ELR (cell line): ENCODE results near the gene PLPPR3.

Experiments used
- DNase-seq: peaks from one replicate; pipeline ENCODE4 v3.0.0-alpha.2; 2015; ENCODE audit warnings: low read depth

Gene PLPPR3, protein sequence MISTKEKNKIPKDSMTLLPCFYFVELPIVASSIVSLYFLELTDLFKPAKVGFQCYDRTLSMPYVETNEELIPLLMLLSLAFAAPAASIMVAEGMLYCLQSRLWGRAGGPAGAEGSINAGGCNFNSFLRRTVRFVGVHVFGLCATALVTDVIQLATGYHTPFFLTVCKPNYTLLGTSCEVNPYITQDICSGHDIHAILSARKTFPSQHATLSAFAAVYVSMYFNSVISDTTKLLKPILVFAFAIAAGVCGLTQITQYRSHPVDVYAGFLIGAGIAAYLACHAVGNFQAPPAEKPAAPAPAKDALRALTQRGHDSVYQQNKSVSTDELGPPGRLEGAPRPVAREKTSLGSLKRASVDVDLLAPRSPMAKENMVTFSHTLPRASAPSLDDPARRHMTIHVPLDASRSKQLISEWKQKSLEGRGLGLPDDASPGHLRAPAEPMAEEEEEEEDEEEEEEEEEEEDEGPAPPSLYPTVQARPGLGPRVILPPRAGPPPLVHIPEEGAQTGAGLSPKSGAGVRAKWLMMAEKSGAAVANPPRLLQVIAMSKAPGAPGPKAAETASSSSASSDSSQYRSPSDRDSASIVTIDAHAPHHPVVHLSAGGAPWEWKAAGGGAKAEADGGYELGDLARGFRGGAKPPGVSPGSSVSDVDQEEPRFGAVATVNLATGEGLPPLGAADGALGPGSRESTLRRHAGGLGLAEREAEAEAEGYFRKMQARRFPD

GRCh38 chr19:821825-822503 is at the start of gene PLPPR3:
Gene PLPPR3 (minus strand): TSS chr19:821955. CDS start chr19:821559, 396 bp downstream.
- DNase-seq = no peak

DNA sequence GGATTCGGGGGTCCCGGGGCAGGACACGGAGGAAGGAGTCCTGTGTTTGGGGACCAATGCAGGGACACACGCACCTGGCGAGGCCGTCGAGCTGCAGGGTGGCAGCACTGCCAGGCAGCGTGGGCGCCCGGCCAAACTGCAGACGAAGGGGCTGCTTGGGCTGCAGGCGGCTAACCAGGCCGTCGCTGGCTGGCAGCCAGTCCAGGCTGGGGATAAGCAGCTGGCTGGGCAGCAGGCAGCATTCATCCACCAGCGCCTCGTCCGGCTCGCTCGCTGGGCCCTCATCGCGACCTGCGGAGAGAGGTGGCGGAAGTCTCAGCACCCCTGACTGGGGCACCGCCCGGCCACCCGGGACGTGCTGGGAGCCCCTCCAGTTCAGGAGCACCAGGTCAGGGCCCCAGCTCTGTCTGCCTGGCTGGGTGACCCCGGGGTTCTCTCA is 49.2 kb upstream of the PLPPR3 start:
- no peak for DNase-seq

GRCh38 chr19:870314-870713 is 48.6 kb upstream of the PLPPR3 start:
- DNase-seq = no peak

DNA sequence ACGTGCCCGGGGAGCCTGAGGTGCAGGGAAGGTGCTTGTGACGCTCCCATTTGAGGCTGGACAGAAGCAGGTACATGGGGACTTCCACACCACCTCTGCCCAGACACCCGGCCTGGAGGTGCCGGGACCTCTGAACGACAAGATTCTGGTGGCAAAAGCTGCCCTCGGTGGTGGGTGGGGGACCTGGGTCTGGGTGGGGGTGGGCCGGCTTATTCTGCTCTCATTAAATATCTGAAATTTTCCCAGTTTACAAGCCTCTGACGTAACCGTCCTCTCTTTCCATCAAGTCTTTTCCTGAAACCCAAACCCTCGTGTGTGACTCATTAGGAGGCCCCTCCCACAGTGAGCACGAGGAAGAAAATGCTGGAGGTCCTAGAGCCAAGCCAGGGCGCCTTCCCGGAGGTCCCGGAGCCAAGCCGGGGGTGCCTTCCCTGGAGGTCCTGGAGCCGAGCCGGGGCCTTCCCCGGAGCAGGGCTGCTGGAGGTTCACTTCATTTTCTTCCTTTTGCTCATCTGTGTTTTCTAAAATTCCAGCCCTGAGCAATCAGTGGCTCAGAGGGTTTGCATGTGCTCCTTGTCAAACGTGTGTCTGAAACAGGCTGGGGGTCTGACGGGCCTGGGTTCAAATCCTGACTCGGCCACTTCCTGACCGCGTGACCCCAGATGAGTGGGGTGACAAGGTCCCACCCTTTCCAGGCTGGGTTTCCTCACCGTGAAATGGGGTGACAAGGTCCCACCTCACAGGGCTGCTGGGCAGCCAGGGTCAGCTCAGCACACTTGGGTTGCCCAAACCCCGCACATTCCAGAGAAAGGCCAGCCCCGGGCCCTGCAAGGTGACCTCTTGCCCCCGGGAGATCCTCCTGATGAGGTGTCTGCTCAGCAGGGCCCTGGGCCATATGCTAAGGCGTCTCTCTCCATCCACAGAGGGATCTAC is 47.8 kb upstream of the PLPPR3 start:
- peak; percentile 96 for DNase-seq

DNA sequence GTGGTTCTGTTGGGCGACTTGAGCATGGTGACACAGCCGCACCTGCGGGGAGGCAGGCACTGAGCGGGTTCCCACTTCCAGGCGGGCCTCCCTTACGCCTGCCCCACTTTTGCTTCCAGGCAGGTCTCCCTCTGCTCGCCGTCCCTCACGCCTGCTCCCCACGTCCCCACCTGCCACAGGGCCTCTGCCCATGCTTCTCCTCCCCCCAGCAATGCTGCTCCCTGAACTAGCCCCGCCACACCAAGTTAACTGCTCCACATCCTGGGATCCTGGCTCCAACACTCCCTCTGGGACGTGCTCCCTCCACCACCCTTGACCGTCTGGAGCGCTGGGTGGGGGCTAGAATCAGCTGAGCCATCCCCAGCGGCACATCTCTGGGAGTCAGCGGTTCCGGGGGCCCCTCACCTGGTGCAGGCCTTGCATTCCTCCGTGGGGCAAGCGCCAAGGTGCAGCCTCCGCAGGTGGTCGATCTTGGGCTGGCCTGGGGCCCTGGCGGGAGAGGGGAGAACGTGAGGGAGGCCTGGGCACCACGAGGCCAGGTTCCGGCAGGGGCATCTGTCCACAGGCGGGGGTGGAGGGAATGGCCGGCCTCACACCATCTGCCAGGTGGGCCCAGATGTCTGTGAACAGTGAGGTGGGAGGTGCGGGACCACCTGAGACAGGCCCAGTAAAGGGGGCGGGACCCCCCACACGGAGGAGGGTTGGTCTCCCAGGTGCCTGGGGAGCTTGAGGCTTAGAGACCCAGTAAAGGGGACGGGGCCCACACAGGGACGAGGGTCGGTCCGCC is 46.9 kb upstream of the PLPPR3 start:
- no peak for DNase-seq

- no peak for DNase-seq
Measured at GRCh38 chr19:867855-868457, 46.2 kb upstream of the PLPPR3 start.

GRCh38 chr19:867301-867793 is 45.6 kb upstream of the PLPPR3 start:
- no peak for DNase-seq

- DNase-seq = no peak
Measured at GRCh38 chr19:866769-867300, 45.1 kb upstream of the PLPPR3 start.

DNA sequence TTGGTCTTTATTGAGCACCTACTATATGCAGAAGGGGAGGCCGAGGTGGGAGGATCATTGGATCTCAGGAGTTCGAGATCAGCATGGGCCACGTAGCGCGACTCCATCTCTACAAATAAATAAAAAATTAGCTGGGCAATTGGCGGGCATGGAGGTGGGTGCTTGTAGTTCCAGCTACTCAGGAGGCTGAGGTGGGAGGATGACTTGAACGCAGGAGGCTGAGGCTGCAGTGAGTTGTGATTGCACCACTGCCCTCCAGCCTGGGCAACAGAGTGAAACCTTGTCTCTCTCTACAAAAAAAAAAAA is 41.5 kb upstream of the PLPPR3 start:
- no peak for DNase-seq

- DNase-seq = peak; percentile 67
Measured at GRCh38 chr19:862581-863314, 41.0 kb upstream of the PLPPR3 start.

GRCh38 chr19:861756-862580 is 40.2 kb upstream of the PLPPR3 start:
- peak; percentile 38 for DNase-seq

DNA sequence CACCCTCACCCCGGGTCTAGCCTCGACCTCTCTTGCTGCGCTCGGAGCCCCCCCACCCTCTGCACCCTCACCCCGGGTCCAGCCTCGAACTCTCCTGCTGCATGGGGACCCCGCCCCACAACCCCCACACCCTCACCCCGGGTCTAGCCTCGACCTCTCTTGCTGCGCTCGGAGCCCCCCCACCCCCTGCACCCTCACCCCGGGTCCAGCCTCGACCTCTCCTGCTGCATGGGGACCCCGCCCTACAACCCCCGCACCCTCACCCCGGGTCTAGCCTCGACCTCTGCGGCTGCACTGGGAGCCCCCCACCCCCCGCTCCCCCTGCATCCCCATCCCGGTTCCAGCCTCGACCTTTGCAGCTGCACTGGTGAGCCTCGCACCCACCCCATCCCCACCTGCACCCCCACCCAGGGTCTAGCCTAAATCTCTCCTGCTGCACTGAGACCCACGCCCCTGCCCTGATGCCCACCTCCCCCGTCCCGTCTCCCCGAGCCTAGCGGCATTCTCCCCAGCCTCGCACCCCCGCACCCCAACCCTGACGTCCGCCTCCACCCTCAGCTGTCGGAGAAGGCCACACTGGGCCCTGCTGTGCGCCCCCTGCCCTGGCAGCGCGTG is 39.5 kb upstream of the PLPPR3 start:
- DNase-seq = no peak

DNA sequence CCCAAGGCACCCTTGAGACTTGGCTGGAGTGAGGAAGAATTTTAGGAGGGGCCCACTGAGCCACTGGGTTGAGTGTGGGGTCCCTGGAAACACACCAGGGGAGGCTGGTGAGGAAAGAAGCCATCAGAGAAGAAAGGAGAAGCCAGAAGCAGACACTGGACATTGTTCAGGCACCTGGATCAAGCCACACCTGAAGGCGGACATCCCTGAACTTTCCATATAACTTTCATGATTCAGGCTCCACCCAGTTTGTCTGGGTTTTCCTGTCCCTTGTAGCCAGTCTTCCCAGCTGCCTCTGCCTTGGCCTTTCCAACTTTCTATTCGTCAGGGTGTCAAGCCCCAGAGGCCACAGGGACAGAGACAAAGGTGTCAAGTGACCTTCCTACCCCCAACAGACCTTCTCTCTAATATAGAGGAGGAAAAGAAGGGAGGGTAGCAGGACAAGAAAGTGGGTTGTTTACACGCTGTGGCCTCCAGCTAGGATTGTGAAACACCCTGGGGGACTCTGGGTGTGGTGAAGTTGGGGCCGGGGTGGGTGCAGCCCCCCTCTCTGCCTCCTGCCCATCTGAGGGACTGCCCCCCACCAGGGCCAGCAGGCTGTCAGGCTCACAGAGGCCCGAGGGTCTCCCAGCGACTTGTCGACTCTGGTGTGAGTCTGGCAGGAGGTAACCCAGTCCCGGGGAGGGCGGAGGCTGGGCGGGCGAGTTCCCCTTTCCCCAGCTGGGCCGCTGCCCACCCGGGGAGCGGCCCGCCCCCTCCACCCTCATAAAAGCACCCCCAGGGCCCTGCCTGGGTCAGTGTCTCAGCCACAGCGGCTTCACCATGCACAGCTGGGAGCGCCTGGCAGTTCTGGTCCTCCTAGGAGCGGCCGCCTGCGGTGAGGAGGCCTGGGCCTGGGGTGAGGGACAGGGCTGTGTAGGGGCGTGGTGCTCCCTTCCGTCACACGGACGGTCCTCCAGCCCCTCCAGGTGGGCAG is 37.4 kb upstream of the PLPPR3 start, which contains the start of gene CFD:
CFD (plus strand) TSS at position 797 of the 976 bp plus-strand sequence; CDS start at position 823, 26 bp downstream.
- no peak for DNase-seq

- DNase-seq = no peak
Measured at GRCh38 chr19:858284-858683, 36.5 kb upstream of the PLPPR3 start.

DNA sequence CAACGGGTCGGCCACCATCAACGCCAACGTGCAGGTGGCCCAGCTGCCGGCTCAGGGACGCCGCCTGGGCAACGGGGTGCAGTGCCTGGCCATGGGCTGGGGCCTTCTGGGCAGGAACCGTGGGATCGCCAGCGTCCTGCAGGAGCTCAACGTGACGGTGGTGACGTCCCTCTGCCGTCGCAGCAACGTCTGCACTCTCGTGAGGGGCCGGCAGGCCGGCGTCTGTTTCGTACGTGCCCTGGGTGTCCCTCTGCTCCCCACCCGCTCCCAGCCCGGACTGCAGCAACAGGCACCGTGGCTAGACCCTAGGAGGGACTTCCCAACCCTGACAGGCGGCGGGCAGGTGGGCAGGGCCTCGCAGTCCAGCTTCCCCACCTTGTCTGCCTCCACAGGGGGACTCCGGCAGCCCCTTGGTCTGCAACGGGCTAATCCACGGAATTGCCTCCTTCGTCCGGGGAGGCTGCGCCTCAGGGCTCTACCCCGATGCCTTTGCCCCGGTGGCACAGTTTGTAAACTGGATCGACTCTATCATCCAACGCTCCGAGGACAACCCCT is 33.9 kb upstream of the PLPPR3 start:
- DNase-seq = no peak

- DNase-seq = no peak
Measured at GRCh38 chr19:855142-855541, 33.4 kb upstream of the PLPPR3 start.
